HepG2 (cell line): ENCODE measurements around the gene KDM1B. TPM values are rescaled to one million over a fixed set of nuclear protein-coding genes. Genes with fewer than 3 reads are reported as not detected.

Experiments
- BRF2 ChIP-seq: sonication (generic); formaldehyde crosslinking; IDR thresholded peaks from 2 replicates; pipeline ENCODE4 v1.8.1; 2022; ENCODE audit warnings: mild to moderate bottlenecking, missing genetic modification reagents
- FOXM1 ChIP-seq: sonication (generic); formaldehyde crosslinking; IDR thresholded peaks from 2 replicates; pipeline ENCODE4 v1.5.0; 2020; ENCODE audit warnings: missing genetic modification reagents
- HNRNPUL1 ChIP-seq: fragments of 200-400 bp; formaldehyde crosslinking; IDR thresholded peaks from 2 replicates; pipeline ENCODE4 v1.6.1; 2017; ENCODE audit warnings: low read depth, mild to moderate bottlenecking, low read length, moderate library complexity
- JDP2 ChIP-seq: sonication (generic); formaldehyde crosslinking; IDR thresholded peaks from 2 replicates; pipeline ENCODE4 v1.8.1; 2022; ENCODE audit warnings: missing genetic modification reagents, borderline replicate concordance
- KDM5A ChIP-seq: fragments of 200-600 bp; sonication (generic); IDR thresholded peaks from 2 replicates; pipeline ENCODE4 v1.7.0; 2018; ENCODE audit warnings: antibody characterized with exemption, mild to moderate bottlenecking, low read length, borderline replicate concordance
- LBX2 ChIP-seq: sonication (generic); formaldehyde crosslinking; IDR thresholded peaks from 2 replicates; pipeline ENCODE4 v1.5.0; 2020; ENCODE audit warnings: missing genetic modification reagents, mild to moderate bottlenecking, borderline replicate concordance
- MED1 ChIP-seq: sonication (generic); formaldehyde crosslinking; IDR thresholded peaks from 2 replicates; pipeline ENCODE4 v1.4.0; 2020; ENCODE audit warnings: missing genetic modification reagents
- MLXIP ChIP-seq: sonication (generic); formaldehyde crosslinking; IDR thresholded peaks from 2 replicates; pipeline ENCODE4 v1.9.0; 2021; ENCODE audit warnings: missing genetic modification reagents, borderline replicate concordance
- PATZ1 ChIP-seq: sonication (generic); formaldehyde crosslinking; IDR thresholded peaks from 2 replicates; pipeline ENCODE4 v1.4.0; 2020; ENCODE audit warnings: missing genetic modification reagents
- PCBP2 ChIP-seq: fragments of 200-400 bp; formaldehyde crosslinking; optimal IDR thresholded peaks from 2 replicates; pipeline ENCODE3; 2018; ENCODE audit warnings: low read length, low read depth; ENCODE audit not compliant: poor library complexity, severe bottlenecking
- PHF5A ChIP-seq: IDR thresholded peaks from one replicate; pipeline ENCODE4 v1.6.1; 2018; ENCODE audit warnings: low read depth, missing genetic modification reagents; ENCODE audit not compliant: unreplicated experiment
- PITX1 ChIP-seq: sonication (generic); formaldehyde crosslinking; IDR thresholded peaks from 2 replicates; pipeline ENCODE4 v1.5.1; 2020; ENCODE audit warnings: mild to moderate bottlenecking, missing genetic modification reagents
- PPARG ChIP-seq: conservative IDR thresholded peaks from 2 replicates; pipeline ENCODE4 v1.6.1; 2016; ENCODE audit warnings: missing biosample characterization, missing genetic modification reagents
- RAD51 ChIP-seq: fragments of 450-650 bp; IDR thresholded peaks from 2 replicates; pipeline ENCODE4 v1.6.1; 2016; ENCODE audit warnings: borderline replicate concordance
- RNF2 ChIP-seq: fragments of 450-650 bp; conservative IDR thresholded peaks from 2 replicates; pipeline ENCODE4 v1.6.1; 2016; ENCODE audit warnings: low read depth
- TAF1 ChIP-seq: sonication (generic); formaldehyde crosslinking; IDR thresholded peaks from 2 replicates; pipeline ENCODE4 v1.4.0; 2020; ENCODE audit warnings: missing genetic modification reagents
- THAP7 ChIP-seq: sonication (generic); formaldehyde crosslinking; IDR thresholded peaks from 2 replicates; pipeline ENCODE4 v1.8.1; 2023; ENCODE audit warnings: mild to moderate bottlenecking, missing genetic modification reagents
- TSC22D2 ChIP-seq: sonication (generic); formaldehyde crosslinking; IDR thresholded peaks from 2 replicates; pipeline ENCODE4 v1.5.1; 2020; ENCODE audit warnings: missing genetic modification reagents, mild to moderate bottlenecking, borderline replicate concordance
- ZMAT5 ChIP-seq: sonication (generic); formaldehyde crosslinking; IDR thresholded peaks from 2 replicates; pipeline ENCODE4 v1.5.0; 2020; ENCODE audit warnings: mild to moderate bottlenecking, low read depth, missing genetic modification reagents, borderline replicate concordance
- ZNF263 ChIP-seq: sonication (generic); formaldehyde crosslinking; IDR thresholded peaks from 2 replicates; pipeline ENCODE4 v1.4.0; 2020; ENCODE audit warnings: missing genetic modification reagents
- ZNF616 ChIP-seq: sonication (generic); formaldehyde crosslinking; IDR thresholded peaks from 2 replicates; pipeline ENCODE4 v1.5.0; 2020; ENCODE audit warnings: low read depth, mild to moderate bottlenecking, missing genetic modification reagents
- polyA plus RNA-seq, 8 experiments: library from polyadenylated mRNA; depleted of rRNA in 3 of 8; stranded (reverse) in 7 of 8; unstranded in 1 of 8; fragments of >200 nt; fragmentation: Illumina TruSeq in 4 of 8; extraction: Trizol in 4 of 8; gene quantifications; 2 replicates each; pipeline versions ENCODE4 v1.2.1 to v1.2.3, GENCODE V29; 2011 to 2016; ENCODE audit warnings: low read depth in 4 of 8, missing spikeins in 1 of 8, mixed read lengths in 1 of 8; ENCODE audit not compliant: insufficient read depth in 1 of 8
- total RNA-seq, 5 experiments: library from RNA; depleted of rRNA; stranded (reverse); fragments of >200 nt; fragmentation: Illumina TruSeq; extraction: Trizol; gene quantifications; 2 replicates each; pipeline ENCODE4 v1.2.3, GENCODE V29; 2016; ENCODE audit warnings: low read depth in 1 of 5

KDM1B gene
- total and polyA plus RNA-seq, 2 of the 13 experiments (the other 11 are each of a cell fraction or from before 2014, with no cell fraction given), result 9.8 to 13.2 TPM

- TF ChIP-seq KDM5A (no peak; the same call in 1 of the 2 replicates), ZMAT5 (no peak), HNRNPUL1 (no peak), RAD51 (0 out of 2 replicates have a peak, but pooled peaks have one; percentile 17), ZNF263 (CRISPR knock-in tag) (peak; percentile 54; the same call in 1 of the 2 replicates), TSC22D2 (peak; percentile 95), JDP2 (CRISPR knock-in tag) (no peak), FOXM1 (CRISPR knock-in tag) (no peak), PCBP2 (no peak), TAF1 (peak; percentile 56; the same call in 1 of the 2 replicates), PITX1 (CRISPR knock-in tag) (peak; percentile 92), RNF2 (peak; percentile 96), BRF2 (CRISPR knock-in tag) (peak; percentile 96; the same call in 1 of the 2 replicates), MED1 (CRISPR knock-in tag) (peak; percentile 90), ZNF616 (peak; percentile 66; the same call in 1 of the 2 replicates), PATZ1 (peak; percentile 79; the same call in 1 of the 2 replicates), LBX2 (CRISPR knock-in tag) (peak; percentile 87), PPARG (CRISPR knock-in tag) (peak; percentile 84), MLXIP (CRISPR knock-in tag) (no peak), PHF5A (peak; percentile 89), THAP7 (CRISPR knock-in tag) (peak; percentile 90; the same call in 1 of the 2 replicates)
Observed at GRCh38 chr6:18122128-18123093, 32.8 kb upstream of the KDM1B start, which contains the start of gene NHLRC1 (continued).
